Prostate gland (tissue), 2 donors: ENCODE results near the gene IDS.

ENCODE experiments used
- POLR2A ChIP-seq: fragments of 450-650 bp; IDR thresholded peaks from one replicate; pipeline ENCODE4 v1.6.1; 2016; ENCODE audit warnings: antibody characterized with exemption, mild to moderate bottlenecking
- POLR2AphosphoS5 ChIP-seq: sonication (generic); formaldehyde crosslinking; IDR thresholded peaks from one replicate; pipeline ENCODE4 v1.6.1; 2017; ENCODE audit warnings: antibody characterized with exemption
- TF ChIP-seq, protein P1 (sequence below), 4 experiments: fragments of 200-600 bp in 2 of 4; fragments of 450-650 bp in 2 of 4; sonication (generic) in 2 of 4; IDR thresholded peaks; 1 replicate in 3 of 4; 2 replicates in 1 of 4; pipeline ENCODE4 v1.5.1; 2016 to 2019; ENCODE audit warnings: antibody characterized with exemption in 4 of 4, mild to moderate bottlenecking in 2 of 4, moderate library complexity in 2 of 4

DNA sequence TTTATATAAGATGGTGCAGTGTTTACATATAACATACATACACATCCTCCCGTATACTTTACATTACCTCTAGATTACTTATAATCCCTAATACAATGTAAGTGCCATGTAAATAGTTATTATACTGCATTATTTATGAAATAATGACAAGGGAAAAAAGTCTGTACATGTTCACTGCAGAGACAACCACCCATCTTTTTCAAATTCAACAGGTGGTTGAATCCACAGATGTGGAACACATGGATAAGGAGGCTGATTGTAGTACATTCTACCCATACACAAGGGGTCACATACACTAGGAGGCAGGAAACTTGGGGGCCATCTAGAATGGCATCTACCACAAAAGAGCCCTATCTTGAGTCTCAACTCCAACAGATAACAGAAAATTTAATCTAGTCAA, 3.4 kb upstream of the IDS start:
- TF ChIP-seq POLR2A (no peak), POLR2AphosphoS5 (no peak)
- TF ChIP-seq, protein P1, sequence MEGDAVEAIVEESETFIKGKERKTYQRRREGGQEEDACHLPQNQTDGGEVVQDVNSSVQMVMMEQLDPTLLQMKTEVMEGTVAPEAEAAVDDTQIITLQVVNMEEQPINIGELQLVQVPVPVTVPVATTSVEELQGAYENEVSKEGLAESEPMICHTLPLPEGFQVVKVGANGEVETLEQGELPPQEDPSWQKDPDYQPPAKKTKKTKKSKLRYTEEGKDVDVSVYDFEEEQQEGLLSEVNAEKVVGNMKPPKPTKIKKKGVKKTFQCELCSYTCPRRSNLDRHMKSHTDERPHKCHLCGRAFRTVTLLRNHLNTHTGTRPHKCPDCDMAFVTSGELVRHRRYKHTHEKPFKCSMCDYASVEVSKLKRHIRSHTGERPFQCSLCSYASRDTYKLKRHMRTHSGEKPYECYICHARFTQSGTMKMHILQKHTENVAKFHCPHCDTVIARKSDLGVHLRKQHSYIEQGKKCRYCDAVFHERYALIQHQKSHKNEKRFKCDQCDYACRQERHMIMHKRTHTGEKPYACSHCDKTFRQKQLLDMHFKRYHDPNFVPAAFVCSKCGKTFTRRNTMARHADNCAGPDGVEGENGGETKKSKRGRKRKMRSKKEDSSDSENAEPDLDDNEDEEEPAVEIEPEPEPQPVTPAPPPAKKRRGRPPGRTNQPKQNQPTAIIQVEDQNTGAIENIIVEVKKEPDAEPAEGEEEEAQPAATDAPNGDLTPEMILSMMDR (IDR thresholded peaks at IDR 0.05), result no peak
